ENCODE results near the gene NUAK1. TPM values are rescaled to one million over a fixed set of nuclear protein-coding genes. Genes with fewer than 3 reads are reported as not detected.

Gene NUAK1
- total RNA-seq (2014; rRNA removed; shearing (Covaris generic)): 0.03 TPM in 1 of 2 replicates, not detected in the other
- not detected in 2 replicates for total RNA-seq (2022)
- Bru-seq, nascent RNA: percentile 4 among the genes with signal in this experiment
- percentile 5 among the genes with signal in this experiment for BruChase-seq, experiment 1, labeled RNA remaining after a 6-hour chase
- BruChase-seq, experiment 2, labeled RNA remaining after a 2-hour chase: percentile 5 among the genes with signal in this experiment
- long read RNA-seq: 0 reads

DNA sequence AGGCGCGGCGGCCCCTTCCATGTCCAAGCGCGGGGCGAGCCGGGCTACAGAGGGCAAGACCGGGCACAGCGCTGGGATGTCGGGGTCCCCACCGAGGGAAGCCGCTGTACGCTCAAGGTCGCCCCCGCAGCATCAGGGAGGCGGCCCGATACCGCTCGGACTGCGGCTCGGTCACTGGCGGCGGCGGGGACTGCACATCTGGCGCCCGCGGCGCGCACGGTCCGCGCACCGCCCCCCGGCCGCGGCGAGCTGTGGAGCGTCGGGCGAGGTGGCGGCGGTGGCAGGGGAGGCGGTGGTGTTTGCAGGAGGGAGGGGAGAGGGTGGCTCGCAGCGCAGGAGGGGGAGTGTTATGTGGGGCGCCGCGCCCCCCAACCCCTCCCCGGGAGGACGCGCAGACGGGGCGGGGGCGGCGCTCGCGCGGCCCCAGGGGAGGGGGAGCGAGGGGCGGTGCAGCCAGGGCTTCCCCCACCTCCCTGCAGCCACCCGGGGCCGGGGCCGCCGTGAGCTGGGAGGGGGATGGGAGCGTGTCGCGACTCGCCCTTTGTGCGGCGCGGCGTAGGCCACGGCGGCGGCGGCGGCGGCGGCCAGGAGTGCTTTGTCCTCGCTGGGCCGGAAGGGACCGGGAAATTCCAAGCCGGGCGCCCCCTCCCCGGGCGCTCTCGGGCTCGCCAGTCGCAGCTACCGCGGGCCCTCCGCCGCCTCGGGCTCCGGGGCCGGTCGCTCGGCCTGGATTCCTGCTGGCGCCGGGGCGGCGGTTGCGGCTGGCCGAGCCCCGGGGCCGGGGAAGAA lies at the start of gene NUAK1:
Gene NUAK1, minus strand, starts transcription at position 322 of the 789 bp plus-strand sequence. Its CDS starts 301 bp downstream, at position 21.
- intact Hi-C loops (cut with micrococcal nuclease; ENCODE audit: unreplicated experiment): loop anchor here (5.0 kb wide), 1 partner anchor 432 kb away; no protein-coding TSS in a partner anchor
- TF ChIP-seq, protein P1, sequence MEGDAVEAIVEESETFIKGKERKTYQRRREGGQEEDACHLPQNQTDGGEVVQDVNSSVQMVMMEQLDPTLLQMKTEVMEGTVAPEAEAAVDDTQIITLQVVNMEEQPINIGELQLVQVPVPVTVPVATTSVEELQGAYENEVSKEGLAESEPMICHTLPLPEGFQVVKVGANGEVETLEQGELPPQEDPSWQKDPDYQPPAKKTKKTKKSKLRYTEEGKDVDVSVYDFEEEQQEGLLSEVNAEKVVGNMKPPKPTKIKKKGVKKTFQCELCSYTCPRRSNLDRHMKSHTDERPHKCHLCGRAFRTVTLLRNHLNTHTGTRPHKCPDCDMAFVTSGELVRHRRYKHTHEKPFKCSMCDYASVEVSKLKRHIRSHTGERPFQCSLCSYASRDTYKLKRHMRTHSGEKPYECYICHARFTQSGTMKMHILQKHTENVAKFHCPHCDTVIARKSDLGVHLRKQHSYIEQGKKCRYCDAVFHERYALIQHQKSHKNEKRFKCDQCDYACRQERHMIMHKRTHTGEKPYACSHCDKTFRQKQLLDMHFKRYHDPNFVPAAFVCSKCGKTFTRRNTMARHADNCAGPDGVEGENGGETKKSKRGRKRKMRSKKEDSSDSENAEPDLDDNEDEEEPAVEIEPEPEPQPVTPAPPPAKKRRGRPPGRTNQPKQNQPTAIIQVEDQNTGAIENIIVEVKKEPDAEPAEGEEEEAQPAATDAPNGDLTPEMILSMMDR (conservative IDR thresholded peaks at IDR 0.05; ENCODE audit: low read length): no peak
- TF ChIP-seq EZH2phosphoT487 (IDR thresholded peaks at IDR 0.05; ENCODE audit: borderline replicate concordance, low read depth, low read length): no peak
- no peaks in the 10 kb centered on the region for H3K36me3 ChIP-seq (ENCODE audit: insufficient read depth, low read length)
- H3K27ac ChIP-seq (ENCODE audit: low read depth, low read length, poor library complexity, severe bottlenecking): no peak within 1 kb of the TSS
- H3K9me2 ChIP-seq (ENCODE audit: insufficient read depth, low read length): no peaks in the 10 kb centered on the region
- H3K4me1 ChIP-seq (ENCODE audit: insufficient read depth, low read length, poor library complexity, severe bottlenecking): no peaks in the 10 kb centered on the region
- no peak for DNase-seq (ENCODE audit: low spot score)
- H3K79me2 ChIP-seq (ENCODE audit: insufficient read depth, low read depth, low read length): no peaks in the 10 kb centered on the region
- H3K4me2 ChIP-seq (ENCODE audit: low read length): no peak within 1 kb of the TSS
- no peak within 1 kb of the TSS for H2AFZ ChIP-seq (ENCODE audit: low read length)
- BruUV-seq (replicated peaks): no TSS peak
- no peaks in the 10 kb centered on the region for H3K9me3 ChIP-seq (ENCODE audit: low read length)
- no peak within 1 kb of the TSS for H3K4me3 ChIP-seq (ENCODE audit: low read depth, low read length, poor library complexity, severe bottlenecking)
- CTCF ChIA-PET (ENCODE audit: unreplicated experiment): no interaction called here
- H4K20me1 ChIP-seq (ENCODE audit: insufficient read depth, low read length): no peaks in the 10 kb centered on the region
- POLR2A ChIA-PET: no interaction called here

GRCh38 chr12:106188256-106188655 lies 49.5 kb upstream of the NUAK1 start:
- H3K79me2 ChIP-seq (ENCODE audit: insufficient read depth, low read depth, low read length): no peaks in the 10 kb centered on the region
- TF ChIP-seq EZH2phosphoT487 (IDR thresholded peaks at IDR 0.05; ENCODE audit: borderline replicate concordance, low read depth, low read length): no peak
- TF ChIP-seq, protein P1 (conservative IDR thresholded peaks at IDR 0.05; ENCODE audit: low read length): no peak
- no peak overlapping the region for H3K27ac ChIP-seq (ENCODE audit: low read depth, low read length, poor library complexity, severe bottlenecking)
- no peak for DNase-seq (ENCODE audit: low spot score)
- no peak overlapping the region for H3K4me3 ChIP-seq (ENCODE audit: low read depth, low read length, poor library complexity, severe bottlenecking)
- H3K9me3 ChIP-seq (ENCODE audit: low read length): no peaks in the 10 kb centered on the region
- H3K4me1 ChIP-seq (ENCODE audit: insufficient read depth, low read length, poor library complexity, severe bottlenecking): no peaks in the 10 kb centered on the region
- BruUV-seq (replicated peaks): no TSS peak
- no peak overlapping the region for H2AFZ ChIP-seq (ENCODE audit: low read length)
- intact Hi-C loops (cut with micrococcal nuclease; ENCODE audit: unreplicated experiment): no loop called here
- H3K4me2 ChIP-seq (ENCODE audit: low read length): no peak overlapping the region
- no peaks in the 10 kb centered on the region for H4K20me1 ChIP-seq (ENCODE audit: insufficient read depth, low read length)
- POLR2A ChIA-PET: interaction anchor here (0.5 kb wide), 1 partner anchor 16 kb away, joined by 4 read pairs; no protein-coding TSS in a partner anchor
- CTCF ChIA-PET (ENCODE audit: unreplicated experiment): no interaction called here
- H3K9me2 ChIP-seq (ENCODE audit: insufficient read depth, low read length): no peaks in the 10 kb centered on the region
- no peaks in the 10 kb centered on the region for H3K36me3 ChIP-seq (ENCODE audit: insufficient read depth, low read length)
